K562 (cell line): ENCODE results near the gene EEA1. TPM values are rescaled to one million over a fixed set of nuclear protein-coding genes. Genes with fewer than 3 reads are reported as not detected.

Experiments
- ATAC-seq: fragments of 200-7000 bp; cut with Tn5 transposase; 3 replicates; pipeline ENCODE4 v1.9.1; 2020; ENCODE audit warnings: moderate library complexity
- BruUV-seq: library from RNA; stranded (reverse); fragments of 400-500 nt; replicated peaks from 2 replicates; lab custom pipeline; 2021; lab: Mats Ljungman, UMichigan
- CTCF ChIA-PET: fragments of 300-600 bp; formaldehyde crosslinking; extraction: SDS; loops from one replicate; lab custom pipeline; 2021; ENCODE audit warnings: low intra/inter-chr PET ratio; lab: Yijun Ruan, JAX
- POLR2A ChIA-PET: fragments of 300-600, 350-650 bp; sonication (Branson Sonifier 250); formaldehyde crosslinking; extraction: SDS; loops from one replicate; lab custom pipeline; 2021; ENCODE audit warnings: antibody characterized with exemption, inconsistent platforms; lab: Yijun Ruan, JAX
- DNase-seq, 4 experiments: peaks; one replicate each; pipeline versions ENCODE4 v3.0.0 to v3.0.0-alpha.2; 2011 to 2018; ENCODE audit warnings: low spot score in 3 of 4, mixed read lengths in 3 of 4; ENCODE audit errors: extremely low read depth in 1 of 4
- FAIRE-seq: peaks from 2 replicates; lab custom pipeline; 2011; peaks lifted over from hg19 to GRCh38; lab: Jason Lieb, UNC
- H2AFZ ChIP-seq: 2 replicates; pipeline ENCODE4 v1.6.0; 2011; ENCODE audit warnings: low read depth, low read length, control low read depth, inconsistent platforms
- H3K27ac ChIP-seq: fragments of 200-600 bp; 3 replicates; pipeline ENCODE4 v1.8.0; 2011; ENCODE audit warnings: low read depth, mild to moderate bottlenecking, control low read depth, inconsistent platforms, low read length, moderate library complexity, mixed read lengths; ENCODE audit errors: extremely low read depth
- H3K27me3 ChIP-seq, 2 experiments: fragments of 300-600 bp in 1 of 2; 2 replicates in 1 of 2; 3 replicates in 1 of 2; pipeline versions ENCODE4 v1.6.0 to v1.8.0; 2011; ENCODE audit warnings: inconsistent platforms in 2 of 2, low read length in 2 of 2, mild to moderate bottlenecking in 1 of 2, mixed read lengths in 1 of 2, moderate library complexity in 1 of 2; ENCODE audit not compliant: control insufficient read depth in 2 of 2, insufficient read depth in 2 of 2
- H3K36me3 ChIP-seq: fragments of 300-600 bp; 3 replicates; pipeline ENCODE4 v1.8.0; 2011; ENCODE audit warnings: mild to moderate bottlenecking, low read length, inconsistent platforms; ENCODE audit not compliant: control insufficient read depth, insufficient read depth
- H3K4me1 ChIP-seq, 2 experiments: fragments of 200-600 bp in 1 of 2; replicated peaks in 1 of 2; 2 replicates in 1 of 2; 3 replicates in 1 of 2; pipeline versions ENCODE4 v1.5.1 to v1.8.0; 2011; ENCODE audit warnings: inconsistent platforms in 2 of 2, low read length in 2 of 2, mild to moderate bottlenecking in 1 of 2, mixed read lengths in 1 of 2, moderate library complexity in 1 of 2; ENCODE audit not compliant: control insufficient read depth in 2 of 2, insufficient read depth in 2 of 2
- H3K4me2 ChIP-seq: 2 replicates; pipeline ENCODE4 v1.6.1; 2011; ENCODE audit warnings: low read length, control low read depth, inconsistent platforms, mixed read lengths; ENCODE audit not compliant: insufficient read depth
- H3K4me3 ChIP-seq: fragments of 200-600 bp; sonication (generic), shearing (Covaris generic); 2 replicates; pipeline ENCODE4 v1.5.1; 2016; ENCODE audit warnings: control low read depth, inconsistent platforms
- H3K79me2 ChIP-seq: fragments of 200-600 bp; 3 replicates; pipeline ENCODE4 v1.8.0; 2011; ENCODE audit warnings: low read length, inconsistent platforms; ENCODE audit not compliant: control insufficient read depth, insufficient read depth
- H3K9ac ChIP-seq, 2 experiments: 2 replicates each; pipeline versions ENCODE4 v1.6.0 to v1.6.1; 2011; ENCODE audit warnings: low read depth in 2 of 2, low read length in 2 of 2, control low read depth in 1 of 2, inconsistent platforms in 1 of 2, mild to moderate bottlenecking in 1 of 2, mixed read lengths in 1 of 2; ENCODE audit not compliant: insufficient read depth in 1 of 2
- H3K9me1 ChIP-seq: one replicate; pipeline ENCODE4 v1.6.0; 2011; ENCODE audit warnings: inconsistent platforms, mild to moderate bottlenecking, low read length, moderate library complexity; ENCODE audit not compliant: control insufficient read depth, insufficient read depth
- H3K9me3 ChIP-seq: replicated peaks from 2 replicates; pipeline ENCODE4 v1.5.1; 2011; ENCODE audit warnings: low read depth, low read length, inconsistent platforms; ENCODE audit not compliant: control insufficient read depth, insufficient read depth
- H4K20me1 ChIP-seq: replicated peaks from 2 replicates; pipeline ENCODE4 v1.6.1; 2011; ENCODE audit warnings: low read length, inconsistent platforms, mixed read lengths; ENCODE audit not compliant: control insufficient read depth, insufficient read depth
- ELK3 ChIP-seq: fragments of 450-650 bp; formaldehyde crosslinking; IDR thresholded peaks from 2 replicates; pipeline ENCODE4 v1.4.0; 2020; ENCODE audit warnings: mild to moderate bottlenecking
- ESRRA ChIP-seq: fragments of 450-650 bp; IDR thresholded peaks from 2 replicates; pipeline ENCODE4 v1.6.1; 2014; ENCODE audit warnings: low read depth, mild to moderate bottlenecking, moderate library complexity, borderline replicate concordance
- GABPA ChIP-seq: fragments of 200-800 bp; sonication (Bioruptor generic); conservative IDR thresholded peaks from 2 replicates; pipeline ENCODE4 v1.6.1; 2016; ENCODE audit warnings: low read depth, missing genetic modification characterization, missing compliant biosample characterization
- HCFC1 ChIP-seq: IDR thresholded peaks from 2 replicates; pipeline ENCODE4 v1.6.1; 2012; ENCODE audit warnings: low read depth, low read length, improper control_type of control experiment
- HDGF ChIP-seq: fragments of 450-650 bp; IDR thresholded peaks from 2 replicates; pipeline ENCODE4 v1.6.1; 2016
- MTF1 ChIP-seq: fragments of 250-450 bp; sonication (Bioruptor Pico); IDR thresholded peaks from 2 replicates; pipeline ENCODE4 v1.9.0; 2021; ENCODE audit warnings: moderate library complexity, mild to moderate bottlenecking, inconsistent platforms, borderline replicate concordance
- PCBP1 ChIP-seq: fragments of 200-400 bp; formaldehyde crosslinking; IDR thresholded peaks from 2 replicates; pipeline ENCODE4 v1.6.1; 2018; ENCODE audit warnings: mild to moderate bottlenecking, low read depth, low read length; ENCODE audit not compliant: poor library complexity, severe bottlenecking
- PHTF2 ChIP-seq: fragments of 250-450 bp; sonication (Bioruptor Pico); IDR thresholded peaks from 2 replicates; pipeline ENCODE4 v1.5.0; 2021; ENCODE audit warnings: mild to moderate bottlenecking
- SMAD1 ChIP-seq: fragments of 150-350 bp; IDR thresholded peaks from 2 replicates; pipeline ENCODE4 v1.6.1; 2014; ENCODE audit warnings: low read length, low read depth; ENCODE audit not compliant: partially characterized antibody
- TAF15 ChIP-seq: fragments of 200-400 bp; formaldehyde crosslinking; IDR thresholded peaks from 2 replicates; pipeline ENCODE4 v1.6.1; 2017; ENCODE audit warnings: mild to moderate bottlenecking, low read depth, low read length, moderate library complexity
- XRCC5 ChIP-seq: fragments of 200-400 bp; formaldehyde crosslinking; IDR thresholded peaks from 2 replicates; pipeline ENCODE4 v1.6.1; 2017; ENCODE audit warnings: low read depth, mild to moderate bottlenecking, low read length
- ZBTB8A ChIP-seq: fragments of 450-650 bp; IDR thresholded peaks from 2 replicates; pipeline ENCODE4 v1.6.1; 2018; ENCODE audit warnings: mild to moderate bottlenecking, moderate library complexity; ENCODE audit not compliant: partially characterized antibody
- ZEB2 ChIP-seq: fragments of 450-650 bp; IDR thresholded peaks from 2 replicates; pipeline ENCODE4 v1.6.1; 2016
- ZFP1 ChIP-seq: fragments of 450-650 bp; formaldehyde crosslinking; IDR thresholded peaks from 2 replicates; pipeline ENCODE4 v1.4.0; 2020; ENCODE audit warnings: mild to moderate bottlenecking, mixed read lengths
- ZKSCAN1 ChIP-seq: fragments of 150-350 bp; IDR thresholded peaks from 2 replicates; pipeline ENCODE4 v1.6.1; 2016; ENCODE audit warnings: low read depth, low read length
- ZNF12 ChIP-seq: sonication (generic); formaldehyde crosslinking; IDR thresholded peaks from 2 replicates; pipeline ENCODE4 v1.4.0; 2020; ENCODE audit warnings: mild to moderate bottlenecking, missing genetic modification reagents
- ZNF143 ChIP-seq: sonication (generic); formaldehyde crosslinking; IDR thresholded peaks from 2 replicates; pipeline ENCODE4 v1.9.0; 2022; ENCODE audit warnings: mild to moderate bottlenecking, missing genetic modification reagents
- ZNF184 ChIP-seq: sonication (generic); formaldehyde crosslinking; IDR thresholded peaks from 2 replicates; pipeline ENCODE4 v1.5.0; 2020; ENCODE audit warnings: missing genetic modification reagents
- WGBS: fragments of 100-300 bp; shearing (Covaris generic); methylation state at CpG from one replicate; pipeline ENCODE4 v1.1.6; 2016; ENCODE audit warnings: low coverage, mixed read lengths; ENCODE audit not compliant: insufficient coverage; ENCODE audit errors: missing lambda C conversion rate; 5-methylcytosine and 5-hydroxymethylcytosine counted together
- in situ Hi-C: fragments of 300-500 bp; cut with MboI; formaldehyde crosslinking; loops from 4 replicates; pipeline ENCODE4 v1.15.0; 2018; ENCODE audit warnings: inconsistent platforms, mixed read lengths
- intact Hi-C: fragments of 100-400 bp; cut with micrococcal nuclease; formaldehyde crosslinking; loops from 2 replicates; pipeline ENCODE4 v1.14.2; 2022
- polyA plus RNA-seq, 8 experiments: library from polyadenylated mRNA; depleted of rRNA in 4 of 8; stranded (reverse) in 5 of 8; unstranded in 3 of 8; fragments of >200 nt; fragmentation: Nextera tagmentation in 2 of 8; fragmentation: Illumina TruSeq in 1 of 8; extraction: Ambion mirVana in 2 of 8; extraction: Trizol in 1 of 8; gene quantifications; 2 replicates each; pipeline versions ENCODE4 v1.2.1 to v1.2.3, GENCODE V29; 2011 to 2014; ENCODE audit warnings: inconsistent platforms in 1 of 8, missing spikeins in 1 of 8
- total RNA-seq, 7 experiments: library from RNA; depleted of rRNA in 6 of 7; stranded (reverse); fragments of >200 nt in 6 of 7; fragmentation: Illumina TruSeq in 2 of 7; extraction: Trizol in 2 of 7; gene quantifications; 2 replicates each; pipeline versions ENCODE4 v1.2.1 to v1.2.3, GENCODE V29; 2011 to 2021; ENCODE audit warnings: low replicate concordance in 1 of 7
- TF ChIP-seq, protein P1 (sequence below), 3 experiments: IDR thresholded peaks in 2 of 3; conservative IDR thresholded peaks in 1 of 3; 2 replicates each; pipeline ENCODE4 v1.5.1; 2011 to 2012; ENCODE audit warnings: low read length in 3 of 3, mild to moderate bottlenecking in 3 of 3, control low read depth in 2 of 3, improper control_type of control experiment in 1 of 3, inconsistent platforms in 1 of 3, low read depth in 1 of 3, mixed read lengths in 1 of 3, moderate library complexity in 1 of 3; ENCODE audit not compliant: insufficient read depth in 2 of 3
- TF ChIP-seq, protein P2 (sequence below): sonication (generic); formaldehyde crosslinking; IDR thresholded peaks from 2 replicates; pipeline ENCODE4 v1.8.1; 2022; ENCODE audit warnings: missing genetic modification reagents

EEA1 gene
- total and polyA plus RNA-seq, 9 of the 15 experiments (the other 6 are each of a cell fraction or from before 2014, with no cell fraction given): 3.5 to 17.1 (median 7.5) TPM

- TF ChIP-seq ZFP1 (no peak), ELK3 (no peak), PCBP1 (no peak), ZNF184 (no peak)
- TF ChIP-seq, protein P1, sequence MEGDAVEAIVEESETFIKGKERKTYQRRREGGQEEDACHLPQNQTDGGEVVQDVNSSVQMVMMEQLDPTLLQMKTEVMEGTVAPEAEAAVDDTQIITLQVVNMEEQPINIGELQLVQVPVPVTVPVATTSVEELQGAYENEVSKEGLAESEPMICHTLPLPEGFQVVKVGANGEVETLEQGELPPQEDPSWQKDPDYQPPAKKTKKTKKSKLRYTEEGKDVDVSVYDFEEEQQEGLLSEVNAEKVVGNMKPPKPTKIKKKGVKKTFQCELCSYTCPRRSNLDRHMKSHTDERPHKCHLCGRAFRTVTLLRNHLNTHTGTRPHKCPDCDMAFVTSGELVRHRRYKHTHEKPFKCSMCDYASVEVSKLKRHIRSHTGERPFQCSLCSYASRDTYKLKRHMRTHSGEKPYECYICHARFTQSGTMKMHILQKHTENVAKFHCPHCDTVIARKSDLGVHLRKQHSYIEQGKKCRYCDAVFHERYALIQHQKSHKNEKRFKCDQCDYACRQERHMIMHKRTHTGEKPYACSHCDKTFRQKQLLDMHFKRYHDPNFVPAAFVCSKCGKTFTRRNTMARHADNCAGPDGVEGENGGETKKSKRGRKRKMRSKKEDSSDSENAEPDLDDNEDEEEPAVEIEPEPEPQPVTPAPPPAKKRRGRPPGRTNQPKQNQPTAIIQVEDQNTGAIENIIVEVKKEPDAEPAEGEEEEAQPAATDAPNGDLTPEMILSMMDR (IDR thresholded peaks at IDR 0.05 in 2 of 3, conservative IDR thresholded peaks at IDR 0.05 in 1 of 3; ENCODE audit: insufficient read depth in 2 of 3, low read depth in 1 of 3, low read length in 3 of 3): peak; percentile 10 to 44 (median 29); a peak in 4 of 6 replicates
- TF ChIP-seq, protein P2, sequence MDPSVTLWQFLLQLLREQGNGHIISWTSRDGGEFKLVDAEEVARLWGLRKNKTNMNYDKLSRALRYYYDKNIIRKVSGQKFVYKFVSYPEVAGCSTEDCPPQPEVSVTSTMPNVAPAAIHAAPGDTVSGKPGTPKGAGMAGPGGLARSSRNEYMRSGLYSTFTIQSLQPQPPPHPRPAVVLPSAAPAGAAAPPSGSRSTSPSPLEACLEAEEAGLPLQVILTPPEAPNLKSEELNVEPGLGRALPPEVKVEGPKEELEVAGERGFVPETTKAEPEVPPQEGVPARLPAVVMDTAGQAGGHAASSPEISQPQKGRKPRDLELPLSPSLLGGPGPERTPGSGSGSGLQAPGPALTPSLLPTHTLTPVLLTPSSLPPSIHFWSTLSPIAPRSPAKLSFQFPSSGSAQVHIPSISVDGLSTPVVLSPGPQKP (CRISPR knock-in tag): no peak
These were observed 24.7 kb upstream of the EEA1 start (continued) for GRCh38 chr12:92953747-92954146.

- intact Hi-C loops (no loop called here), in situ Hi-C loops (no loop called here)
- Histone ChIP-seq H4K20me1 (no peaks in the 10 kb centered on the region), H3K9me1 (no peaks in the 10 kb centered on the region), H3K27me3 (no peaks in the 10 kb centered on the region), H3K36me3 (no peaks in the 10 kb centered on the region), H3K4me2 (no peak overlapping the region), H3K4me1 (no peaks in the 10 kb centered on the region), H3K27ac (no peak overlapping the region), H3K4me3 (no peak overlapping the region), H3K79me2 (no peaks in the 10 kb centered on the region), H2AFZ (no peak overlapping the region), H3K9me3 (peaks cover 2% of the 10 kb centered on the region; the same call in 1 of the 2 replicates), H3K9ac (no peak overlapping the region)
- ChIA-PET POLR2A (no interaction called here), CTCF (no interaction called here)
- BruUV-seq: no TSS peak
- ATAC-seq (no peak), DNase-seq (no peak), FAIRE-seq (no peak)
- 61% methylated on average over 5 of the region's 7 CpGs for WGBS
- no peak for TF ChIP-seq TAF15
- no peak for TF ChIP-seq ZEB2
- TF ChIP-seq ZNF12: no peak
- no peak for TF ChIP-seq HCFC1
- no peak for TF ChIP-seq XRCC5
- no peak for TF ChIP-seq ZBTB8A
- TF ChIP-seq HDGF: no peak
- TF ChIP-seq MTF1 (CRISPR knock-in tag): no peak
- TF ChIP-seq PHTF2 (CRISPR knock-in tag): no peak
- TF ChIP-seq ZNF143 (CRISPR knock-in tag): no peak
- TF ChIP-seq ZKSCAN1: no peak
- no peak for TF ChIP-seq GABPA (tag)
- TF ChIP-seq ESRRA: no peak
- TF ChIP-seq SMAD1: no peak
These were observed 23.3 kb upstream of the EEA1 start for GRCh38 chr12:92952394-92952793.
